DND-41 (cell line): ENCODE data around the gene AGR3.

ENCODE experiments used
- EZH2 ChIP-seq: IDR thresholded peaks from 3 replicates; pipeline ENCODE4 v1.6.1; 2012; ENCODE audit warnings: borderline replicate concordance, low read depth, mild to moderate bottlenecking, moderate library complexity, low read length, inconsistent platforms; ENCODE audit not compliant: severe bottlenecking
- TF ChIP-seq, protein P1 (sequence below): IDR thresholded peaks from 2 replicates; pipeline ENCODE4 v1.5.1; 2012; ENCODE audit warnings: borderline replicate concordance, low read length, moderate library complexity, mild to moderate bottlenecking; ENCODE audit not compliant: poor library complexity, severe bottlenecking; ENCODE audit errors: extremely low read depth

GRCh38 chr7:16913643-16914042 is 31.9 kb upstream of the AGR3 start:
- TF ChIP-seq, protein P1, sequence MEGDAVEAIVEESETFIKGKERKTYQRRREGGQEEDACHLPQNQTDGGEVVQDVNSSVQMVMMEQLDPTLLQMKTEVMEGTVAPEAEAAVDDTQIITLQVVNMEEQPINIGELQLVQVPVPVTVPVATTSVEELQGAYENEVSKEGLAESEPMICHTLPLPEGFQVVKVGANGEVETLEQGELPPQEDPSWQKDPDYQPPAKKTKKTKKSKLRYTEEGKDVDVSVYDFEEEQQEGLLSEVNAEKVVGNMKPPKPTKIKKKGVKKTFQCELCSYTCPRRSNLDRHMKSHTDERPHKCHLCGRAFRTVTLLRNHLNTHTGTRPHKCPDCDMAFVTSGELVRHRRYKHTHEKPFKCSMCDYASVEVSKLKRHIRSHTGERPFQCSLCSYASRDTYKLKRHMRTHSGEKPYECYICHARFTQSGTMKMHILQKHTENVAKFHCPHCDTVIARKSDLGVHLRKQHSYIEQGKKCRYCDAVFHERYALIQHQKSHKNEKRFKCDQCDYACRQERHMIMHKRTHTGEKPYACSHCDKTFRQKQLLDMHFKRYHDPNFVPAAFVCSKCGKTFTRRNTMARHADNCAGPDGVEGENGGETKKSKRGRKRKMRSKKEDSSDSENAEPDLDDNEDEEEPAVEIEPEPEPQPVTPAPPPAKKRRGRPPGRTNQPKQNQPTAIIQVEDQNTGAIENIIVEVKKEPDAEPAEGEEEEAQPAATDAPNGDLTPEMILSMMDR = no peak
- TF ChIP-seq EZH2 = no peak
